ENCODE data around the gene OBSCN.

The OBSCN gene

GRCh38 chr1:228194436-228194835, 13.4 kb upstream of the OBSCN start:
- Histone ChIP-seq H3K27me3 (ENCODE audit: insufficient read depth, low read length) (no peaks in the 10 kb centered on the region), H3K4me3 (ENCODE audit: low read depth, low read length, poor library complexity, severe bottlenecking) (no peak overlapping the region), H3K4me1 (ENCODE audit: insufficient read depth, low read length, severe bottlenecking) (no peaks in the 10 kb centered on the region), H4K20me1 (ENCODE audit: insufficient read depth, low read length) (no peaks in the 10 kb centered on the region), H3K27ac (ENCODE audit: low read depth, low read length, poor library complexity, severe bottlenecking) (no peak overlapping the region), H3K36me3 (ENCODE audit: insufficient read depth, low read length) (no peaks in the 10 kb centered on the region), H2AFZ (ENCODE audit: low read length) (no peak overlapping the region), H3K9me3 (ENCODE audit: low read length) (peaks cover 7% of the 10 kb centered on the region), H3F3A (ENCODE audit: insufficient read depth, low read length) (no peaks in the 10 kb centered on the region), H3K79me2 (ENCODE audit: insufficient read depth, low read length) (no peaks in the 10 kb centered on the region), H3K9ac (ENCODE audit: low read length) (no peak overlapping the region), H3K4me2 (ENCODE audit: low read length) (no peak overlapping the region), H3K9me2 (ENCODE audit: low read depth, low read length) (no peaks in the 10 kb centered on the region)
- TF ChIP-seq EZH2 (IDR thresholded peaks at IDR 0.05; ENCODE audit: borderline replicate concordance, low read length) (no peak), CTCF (IDR thresholded peaks at IDR 0.05; ENCODE audit: low read length) (no peak)

GRCh38 chr1:228194921-228195812, 12.7 kb upstream of the OBSCN start:
- Histone ChIP-seq H3K27me3 (ENCODE audit: insufficient read depth, low read length) (no peaks in the 10 kb centered on the region), H3K27ac (ENCODE audit: low read depth, low read length, poor library complexity, severe bottlenecking) (no peak overlapping the region), H3K79me2 (ENCODE audit: insufficient read depth, low read length) (no peaks in the 10 kb centered on the region), H3K9me3 (ENCODE audit: low read length) (peaks cover 14% of the 10 kb centered on the region), H3K36me3 (ENCODE audit: insufficient read depth, low read length) (no peaks in the 10 kb centered on the region), H3K4me1 (ENCODE audit: insufficient read depth, low read length, severe bottlenecking) (no peaks in the 10 kb centered on the region), H3F3A (ENCODE audit: insufficient read depth, low read length) (no peaks in the 10 kb centered on the region), H2AFZ (ENCODE audit: low read length) (no peak overlapping the region), H4K20me1 (ENCODE audit: insufficient read depth, low read length) (no peaks in the 10 kb centered on the region), H3K9ac (ENCODE audit: low read length) (no peak overlapping the region), H3K4me2 (ENCODE audit: low read length) (no peak overlapping the region), H3K4me3 (ENCODE audit: low read depth, low read length, poor library complexity, severe bottlenecking) (no peak overlapping the region), H3K9me2 (ENCODE audit: low read depth, low read length) (no peaks in the 10 kb centered on the region)
- TF ChIP-seq EZH2 (IDR thresholded peaks at IDR 0.05; ENCODE audit: borderline replicate concordance, low read length): no peak
- no peak for TF ChIP-seq CTCF (IDR thresholded peaks at IDR 0.05; ENCODE audit: low read length)

- Histone ChIP-seq H3F3A (ENCODE audit: insufficient read depth, low read length) (no peaks in the 10 kb centered on the region), H3K27ac (ENCODE audit: low read depth, low read length, poor library complexity, severe bottlenecking) (no peak overlapping the region), H3K36me3 (ENCODE audit: insufficient read depth, low read length) (no peaks in the 10 kb centered on the region), H3K4me3 (ENCODE audit: low read depth, low read length, poor library complexity, severe bottlenecking) (no peak overlapping the region), H3K9me2 (ENCODE audit: low read depth, low read length) (no peaks in the 10 kb centered on the region), H3K27me3 (ENCODE audit: insufficient read depth, low read length) (no peaks in the 10 kb centered on the region), H3K9me3 (ENCODE audit: low read length) (peaks cover 15% of the 10 kb centered on the region), H3K9ac (ENCODE audit: low read length) (no peak overlapping the region), H3K4me2 (ENCODE audit: low read length) (no peak overlapping the region), H4K20me1 (ENCODE audit: insufficient read depth, low read length) (no peaks in the 10 kb centered on the region), H3K4me1 (ENCODE audit: insufficient read depth, low read length, severe bottlenecking) (no peaks in the 10 kb centered on the region), H3K79me2 (ENCODE audit: insufficient read depth, low read length) (no peaks in the 10 kb centered on the region), H2AFZ (ENCODE audit: low read length) (no peak overlapping the region)
- TF ChIP-seq EZH2 (IDR thresholded peaks at IDR 0.05; ENCODE audit: borderline replicate concordance, low read length) (no peak), CTCF (IDR thresholded peaks at IDR 0.05; ENCODE audit: low read length) (no peak)
These were observed 10.2 kb upstream of the OBSCN start for GRCh38 chr1:228197555-228198147.
